Measurements from ENCODE around the gene TRAPPC10. TPM values are rescaled to one million over a fixed set of nuclear protein-coding genes. Genes with fewer than 3 reads are reported as not detected.

The TRAPPC10 gene
- total and polyA plus RNA-seq, 10 donors, result 6.0 to 83.2 (median 63.3) TPM

- H3K4me3 ChIP-seq, result peak overlapping the region in 2 of 8 donors; percentile 2 to 43
- DNase-seq, result peak; percentile 88
- H3K27me3 ChIP-seq (replicated peaks in 1 of 7), result no peaks in the 10 kb centered on the region
- TF ChIP-seq POLR2A (IDR thresholded peaks at IDR 0.05), result peak in 1 of 3 donors; percentile 35
- peak; percentile 59 to 93 (median 81) for TF ChIP-seq POLR2AphosphoS5 (IDR thresholded peaks at IDR 0.05)
- no peak for TF ChIP-seq CTCF (IDR thresholded peaks at IDR 0.05 in 8 of 11, conservative IDR thresholded peaks at IDR 0.05 in 3 of 11)
- H3K27ac ChIP-seq, result peak overlapping the region; percentile 72 to 90 (median 82)
- peaks cover 22 to 93% (median 66%) of the 10 kb centered on the region in 6 donors for H3K4me1 ChIP-seq
- 50 to 80% (median 58%) methylated on average over 30 of the region's 30 CpGs for WGBS, 5 donors
- peaks cover 2 to 100% (median 72%) of the 10 kb centered on the region in 6 donors for H3K36me3 ChIP-seq
- no peaks in the 10 kb centered on the region for H3K9me3 ChIP-seq
- intact Hi-C loops (cut with DNase I; ENCODE audit: low total_unique reads), result no loop called here
Measured at GRCh38 chr21:44089001-44089911, 77.1 kb downstream of the TRAPPC10 start.

GRCh38 chr21:44090325-44090724 lies 78.2 kb downstream of the TRAPPC10 start:
- DNase-seq, result peak; percentile 89
- Histone ChIP-seq H3K4me3 (peak overlapping the region in 1 of 8 donors; percentile 43), H3K36me3 (peaks cover 2 to 100% (median 75%) of the 10 kb centered on the region in 6 donors), H3K27ac (peak overlapping the region; percentile 72 to 90 (median 82)), H3K27me3 (replicated peaks in 1 of 7) (no peaks in the 10 kb centered on the region), H3K4me1 (peaks cover 22 to 82% (median 55%) of the 10 kb centered on the region in 6 donors), H3K9me3 (no peaks in the 10 kb centered on the region)
- intact Hi-C loops (cut with DNase I; ENCODE audit: low total_unique reads), result no loop called here
- 34 to 59% (median 44%) methylated on average over 5 to 8 of the region's 8 CpGs for WGBS, 5 donors
- TF ChIP-seq POLR2A (IDR thresholded peaks at IDR 0.05) (no peak), POLR2AphosphoS5 (IDR thresholded peaks at IDR 0.05) (peak; percentile 70 to 82 (median 78)), CTCF (IDR thresholded peaks at IDR 0.05 in 8 of 11, conservative IDR thresholded peaks at IDR 0.05 in 3 of 11) (no peak)

GRCh38 chr21:44092211-44092610 lies 80.1 kb downstream of the TRAPPC10 start:
- no peaks in the 10 kb centered on the region for H3K27me3 ChIP-seq (replicated peaks in 1 of 7)
- peaks cover 2 to 85% (median 68%) of the 10 kb centered on the region in 6 donors for H3K36me3 ChIP-seq
- H3K27ac ChIP-seq, result peak overlapping the region in 3 of 8 donors; percentile 85 to 90 (median 88)
- 81 to 93% (median 90%) methylated on average over 9 of the region's 9 CpGs for WGBS, 5 donors
- intact Hi-C loops (cut with DNase I; ENCODE audit: low total_unique reads), result no loop called here
- H3K4me3 ChIP-seq, result no peak overlapping the region
- no peak for DNase-seq
- H3K4me1 ChIP-seq, result peaks cover 20 to 63% (median 36%) of the 10 kb centered on the region in 6 donors
- TF ChIP-seq POLR2A (IDR thresholded peaks at IDR 0.05) (no peak), POLR2AphosphoS5 (IDR thresholded peaks at IDR 0.05) (no peak), CTCF (IDR thresholded peaks at IDR 0.05 in 8 of 11, conservative IDR thresholded peaks at IDR 0.05 in 3 of 11) (no peak)
- no peaks in the 10 kb centered on the region for H3K9me3 ChIP-seq

GRCh38 chr21:44093761-44094160 lies 81.7 kb downstream of the TRAPPC10 start:
- 93 to 95% (median 93%) methylated on average over 9 of the region's 9 CpGs for WGBS, 5 donors

More at GRCh38 chr21:44093761-44094160, 81.7 kb downstream of the TRAPPC10 start:
- TF ChIP-seq POLR2AphosphoS5 (IDR thresholded peaks at IDR 0.05) (peak in 1 of 3 donors; percentile 30), CTCF (IDR thresholded peaks at IDR 0.05 in 8 of 11, conservative IDR thresholded peaks at IDR 0.05 in 3 of 11) (no peak), POLR2A (IDR thresholded peaks at IDR 0.05) (no peak)
- Histone ChIP-seq H3K9me3 (no peaks in the 10 kb centered on the region), H3K36me3 (peaks cover 2 to 69% (median 54%) of the 10 kb centered on the region in 6 donors), H3K27me3 (replicated peaks in 1 of 7) (no peaks in the 10 kb centered on the region), H3K27ac (peak overlapping the region in 2 of 8 donors; percentile 18 to 56), H3K4me1 (peaks cover 6 to 48% (median 21%) of the 10 kb centered on the region in 6 donors), H3K4me3 (no peak overlapping the region)
- no peak for DNase-seq
- intact Hi-C loops (cut with DNase I; ENCODE audit: low total_unique reads), result no loop called here

Measured in spleen (tissue), 11 donors.